Stimulated activated CD4-positive, alpha-beta T cell treated with anti-CD3 and anti-CD28 coated beads, Interleukin-2, amount 100 ng/mL, for 24 hours (primary cell): ENCODE data around the gene SLC8A2.

Source experiments
- DNase-seq, 2 donors: peaks; one replicate each; pipeline ENCODE4 v3.0.0-alpha.2; 2020

Gene SLC8A2

GRCh38 chr19:47471733-47472457 lies at the start of gene SLC8A2:
Gene SLC8A2, minus strand, starts transcription at chr19:47471893. Its CDS starts 5,490 bp downstream, at chr19:47466403.
- peak; percentile 62 to 64 for DNase-seq

GRCh38 chr19:47520839-47521238 lies 49.1 kb upstream of the SLC8A2 start:
- no peak for DNase-seq

- DNase-seq = no peak
These were observed 48.7 kb upstream of the SLC8A2 start for GRCh38 chr19:47520343-47520806.

GRCh38 chr19:47518854-47519253 lies 47.2 kb upstream of the SLC8A2 start:
- DNase-seq = no peak

- DNase-seq = peak; percentile 52 to 58
These were observed 46.4 kb upstream of the SLC8A2 start for GRCh38 chr19:47518139-47518538.

GRCh38 chr19:47514869-47515588 lies 43.3 kb upstream of the SLC8A2 start, which contains the start of gene NAPA:
Gene NAPA, minus strand, starts transcription at chr19:47515063. Its CDS starts 123 bp downstream, at chr19:47514940.
- DNase-seq = peak; percentile 100

GRCh38 chr19:47514151-47514868 lies 42.6 kb upstream of the SLC8A2 start:
- no peak for DNase-seq

- DNase-seq = no peak
These were observed 41.2 kb upstream of the SLC8A2 start for GRCh38 chr19:47512948-47513319.

- DNase-seq = no peak
These were observed 40.7 kb upstream of the SLC8A2 start for GRCh38 chr19:47512183-47512947.

GRCh38 chr19:47511681-47512080 lies 40.0 kb upstream of the SLC8A2 start:
- DNase-seq = no peak

- DNase-seq = no peak
These were observed 39.4 kb upstream of the SLC8A2 start for GRCh38 chr19:47511128-47511517.

GRCh38 chr19:47510516-47511127 lies 38.9 kb upstream of the SLC8A2 start:
- no peak for DNase-seq

GRCh38 chr19:47509973-47510372 lies 38.3 kb upstream of the SLC8A2 start:
- no peak for DNase-seq

GRCh38 chr19:47509170-47509847 lies 37.6 kb upstream of the SLC8A2 start:
- no peak for DNase-seq

GRCh38 chr19:47508721-47509120 lies 37.0 kb upstream of the SLC8A2 start:
- no peak for DNase-seq

GRCh38 chr19:47507924-47508553 lies 36.3 kb upstream of the SLC8A2 start:
- DNase-seq = no peak

GRCh38 chr19:47507012-47507411 lies 35.3 kb upstream of the SLC8A2 start:
- DNase-seq = no peak

- DNase-seq = no peak
These were observed 34.8 kb upstream of the SLC8A2 start for GRCh38 chr19:47506459-47506858.

- DNase-seq = no peak
These were observed 33.8 kb upstream of the SLC8A2 start for GRCh38 chr19:47505506-47505905.

- DNase-seq = no peak
These were observed 32.1 kb upstream of the SLC8A2 start for GRCh38 chr19:47503826-47504150.

- DNase-seq = no peak
These were observed 31.6 kb upstream of the SLC8A2 start for GRCh38 chr19:47503130-47503825.
